Large intestine (tissue), 3 donors: ENCODE data around the gene AGPAT2. TPM values are rescaled to one million over a fixed set of nuclear protein-coding genes. Genes with fewer than 3 reads are reported as not detected.
A peak's percentile ranks its signal among the peaks of the same experiment; 100 is the strongest.

Experiments used
- DNase-seq, 2 donors: peaks; one replicate each; pipeline versions ENCODE4 v3.0.0 to v3.0.0-alpha.2; 2013
- H3K27ac ChIP-seq: one replicate; pipeline ENCODE4 v1.5.1; 2013; ENCODE audit warnings: low read length
- H3K27me3 ChIP-seq: 2 replicates; pipeline ENCODE4 v1.6.1; 2013; ENCODE audit warnings: low read length; ENCODE audit not compliant: control insufficient read depth, insufficient read depth
- H3K36me3 ChIP-seq: 2 replicates; pipeline ENCODE4 v1.6.1; 2013; ENCODE audit warnings: low read length; ENCODE audit not compliant: control insufficient read depth, insufficient read depth
- H3K4me1 ChIP-seq: one replicate; pipeline ENCODE4 v1.6.1; 2013; ENCODE audit warnings: low read length; ENCODE audit not compliant: control insufficient read depth, insufficient read depth
- H3K4me3 ChIP-seq: one replicate; pipeline ENCODE4 v1.5.1; 2013; ENCODE audit warnings: low read length
- H3K9me3 ChIP-seq: one replicate; pipeline ENCODE4 v1.6.1; 2013; ENCODE audit warnings: mild to moderate bottlenecking, low read depth, low read length, moderate library complexity; ENCODE audit not compliant: control insufficient read depth
- WGBS: methylation state at CpG from one replicate; pipeline ENCODE4 v1.1.5; 2013; ENCODE audit warnings: low lambda C conversion rate; ENCODE audit not compliant: insufficient coverage; 5-methylcytosine and 5-hydroxymethylcytosine counted together
- polyA plus RNA-seq: library from polyadenylated mRNA; unstranded; fragments of 120-200 nt; gene quantifications from one replicate; pipeline ENCODE4 v1.2.1, GENCODE V29; 2013

Gene AGPAT2
- polyA plus RNA-seq, 1 donor, result 175 TPM

GRCh38 chr9:136661641-136662325 lies 25.5 kb downstream of the AGPAT2 start:
- Histone ChIP-seq H3K4me3 (no peak overlapping the region), H3K27ac (no peak overlapping the region), H3K4me1 (peaks cover 7% of the 10 kb centered on the region), H3K9me3 (peaks cover 3% of the 10 kb centered on the region), H3K36me3 (no peaks in the 10 kb centered on the region), H3K27me3 (peaks cover 35% of the 10 kb centered on the region)
- no peak for DNase-seq
- no CpG with 5 or more reads among the region's 22 CpGs for WGBS

DNA sequence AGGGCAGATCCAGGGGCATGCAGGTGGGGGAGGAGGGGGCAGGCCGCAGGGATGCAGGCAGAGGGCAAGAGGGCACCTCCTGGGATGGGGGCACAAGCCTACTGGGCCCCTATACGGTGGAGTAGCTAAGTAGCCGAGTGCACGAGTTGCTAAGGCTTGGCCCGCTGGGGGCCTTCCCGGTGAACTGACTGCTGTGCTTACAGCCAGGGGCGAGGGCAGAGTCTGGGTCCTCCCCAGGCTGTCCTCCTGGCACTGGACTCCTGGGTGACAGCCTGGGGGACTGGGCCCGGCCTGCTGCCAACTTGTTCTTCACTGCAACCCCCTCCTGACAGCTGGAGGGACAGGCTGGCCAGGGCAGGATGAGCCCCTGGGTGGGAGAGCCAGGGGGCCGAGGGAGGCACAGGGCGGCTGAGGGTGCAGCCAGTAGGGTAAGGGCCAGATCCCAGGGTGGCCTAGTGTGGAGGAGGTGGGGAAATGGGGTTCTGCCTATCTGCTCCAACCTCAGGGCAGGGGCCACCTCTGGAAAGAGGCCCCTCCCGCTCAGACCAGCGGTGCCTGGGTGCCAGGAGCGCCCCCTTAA lies 26.2 kb downstream of the AGPAT2 start:
- H3K36me3 ChIP-seq, result no peaks in the 10 kb centered on the region
- H3K9me3 ChIP-seq, result peaks cover 3% of the 10 kb centered on the region
- H3K4me3 ChIP-seq, result no peak overlapping the region
- WGBS, result no CpG with 5 or more reads among the region's 13 CpGs
- peaks cover 32% of the 10 kb centered on the region for H3K27me3 ChIP-seq
- no peak overlapping the region for H3K27ac ChIP-seq
- H3K4me1 ChIP-seq, result peaks cover 7% of the 10 kb centered on the region
- no peak for DNase-seq

DNA sequence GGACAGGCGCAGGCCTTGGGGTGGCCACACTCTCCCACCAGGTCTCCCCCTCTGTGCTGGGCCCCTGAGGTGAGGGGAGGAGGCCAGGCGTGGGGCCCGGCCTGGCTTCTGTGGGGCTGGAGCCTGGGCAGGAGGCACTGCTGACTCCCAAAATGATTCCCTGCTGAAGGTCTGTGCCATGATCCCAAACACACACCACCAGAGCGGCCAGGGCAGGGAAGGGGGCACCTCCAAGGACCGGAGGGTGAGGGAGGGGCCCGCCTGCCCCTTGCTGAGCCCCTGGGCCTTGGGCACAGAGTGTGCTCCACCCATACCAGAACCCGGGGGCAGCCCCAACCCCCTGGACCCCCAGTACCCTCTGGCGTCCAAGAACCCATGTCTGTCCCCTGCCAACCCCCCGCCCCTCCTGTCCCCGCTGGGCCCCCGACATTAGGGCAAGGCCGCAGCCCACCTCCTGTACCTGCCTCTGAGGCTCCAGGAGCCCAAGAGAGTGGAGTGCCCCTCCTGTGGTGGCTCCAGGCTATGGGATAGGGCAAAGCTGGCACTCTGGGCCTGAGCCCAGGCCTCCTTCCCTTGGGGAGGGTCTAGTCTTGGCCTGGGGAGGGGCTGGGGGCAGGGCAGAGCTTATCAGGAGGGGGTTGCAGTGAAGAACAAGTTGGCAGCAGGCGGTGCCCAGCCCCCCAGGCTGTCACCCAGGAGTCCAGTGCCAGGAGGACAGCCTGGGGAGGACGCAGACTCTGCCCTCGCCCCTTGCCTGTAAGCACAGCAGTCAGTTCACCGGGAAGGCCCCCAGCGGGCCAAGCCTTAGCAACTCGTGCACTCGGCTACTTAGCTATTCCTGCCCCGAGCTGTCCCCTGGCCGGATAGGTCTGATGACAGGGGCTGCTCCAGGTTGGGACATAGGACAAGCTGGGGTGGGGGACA lies 27.1 kb downstream of the AGPAT2 start:
- Histone ChIP-seq H3K4me3 (no peak overlapping the region), H3K9me3 (peaks cover 3% of the 10 kb centered on the region), H3K27me3 (peaks cover 32% of the 10 kb centered on the region), H3K27ac (no peak overlapping the region), H3K36me3 (no peaks in the 10 kb centered on the region), H3K4me1 (peaks cover 6% of the 10 kb centered on the region)
- DNase-seq, result no peak
- WGBS, result no CpG with 5 or more reads among the region's 21 CpGs

GRCh38 chr9:136658849-136659535 lies 28.3 kb downstream of the AGPAT2 start:
- H3K9me3 ChIP-seq, result peaks cover 3% of the 10 kb centered on the region
- no peaks in the 10 kb centered on the region for H3K36me3 ChIP-seq
- no peak for DNase-seq
- peaks cover 4% of the 10 kb centered on the region for H3K4me1 ChIP-seq
- no peak overlapping the region for H3K4me3 ChIP-seq
- H3K27me3 ChIP-seq, result peaks cover 27% of the 10 kb centered on the region
- no peak overlapping the region for H3K27ac ChIP-seq
- WGBS, result no CpG with 5 or more reads among the region's 37 CpGs

- Histone ChIP-seq H3K4me3 (no peak overlapping the region), H3K27ac (no peak overlapping the region), H3K9me3 (peaks cover 3% of the 10 kb centered on the region), H3K36me3 (no peaks in the 10 kb centered on the region), H3K4me1 (peaks cover 4% of the 10 kb centered on the region), H3K27me3 (peaks cover 26% of the 10 kb centered on the region)
- no CpG with 5 or more reads among the region's 31 CpGs for WGBS
- DNase-seq, result peak in 1 of 2 donors; percentile 71
These were observed 29.0 kb downstream of the AGPAT2 start for GRCh38 chr9:136657974-136658848.

- peaks cover 26% of the 10 kb centered on the region for H3K27me3 ChIP-seq
- peaks cover 4% of the 10 kb centered on the region for H3K4me1 ChIP-seq
- no peaks in the 10 kb centered on the region for H3K36me3 ChIP-seq
- H3K4me3 ChIP-seq, result no peak overlapping the region
- H3K9me3 ChIP-seq, result peaks cover 3% of the 10 kb centered on the region
- no peak overlapping the region for H3K27ac ChIP-seq
- WGBS, result no CpG with 5 or more reads among the region's 37 CpGs
- DNase-seq, result no peak
These were observed 30.3 kb downstream of the AGPAT2 start for GRCh38 chr9:136656795-136657611.

GRCh38 chr9:136656183-136656738 lies 31.0 kb downstream of the AGPAT2 start:
- H3K27me3 ChIP-seq, result peaks cover 26% of the 10 kb centered on the region

GRCh38 chr9:136655536-136656182 lies 31.6 kb downstream of the AGPAT2 start:
- H3K27me3 ChIP-seq, result peaks cover 26% of the 10 kb centered on the region
- no peak overlapping the region for H3K4me3 ChIP-seq
- peaks cover 4% of the 10 kb centered on the region for H3K4me1 ChIP-seq
- no peak overlapping the region for H3K27ac ChIP-seq
- H3K9me3 ChIP-seq, result peaks cover 3% of the 10 kb centered on the region
- H3K36me3 ChIP-seq, result no peaks in the 10 kb centered on the region
- WGBS, result 80% methylated on average over 1 of the region's 18 CpGs
- DNase-seq, result no peak

More at GRCh38 chr9:136656183-136656738, 31.0 kb downstream of the AGPAT2 start:
- Histone ChIP-seq H3K4me3 (no peak overlapping the region), H3K9me3 (peaks cover 3% of the 10 kb centered on the region), H3K27ac (no peak overlapping the region), H3K36me3 (no peaks in the 10 kb centered on the region), H3K4me1 (peaks cover 4% of the 10 kb centered on the region)
- WGBS, result no CpG with 5 or more reads among the region's 11 CpGs
- DNase-seq, result no peak
